CD4-positive, alpha-beta T cell treated with Interleukin-2 at 100 ng/mL for 4 hours (primary cell): ENCODE measurements around the gene CEBPZ.
A peak's percentile ranks its signal among the peaks of the same experiment; 100 is the strongest.

Experiments used
- DNase-seq: peaks from one replicate; pipeline ENCODE4 v3.0.0-alpha.2; 2020; ENCODE audit warnings: low spot score

The CEBPZ gene

GRCh38 chr2:37180006-37180639 is 51.3 kb downstream of the CEBPZ start:
- no peak for DNase-seq

DNA sequence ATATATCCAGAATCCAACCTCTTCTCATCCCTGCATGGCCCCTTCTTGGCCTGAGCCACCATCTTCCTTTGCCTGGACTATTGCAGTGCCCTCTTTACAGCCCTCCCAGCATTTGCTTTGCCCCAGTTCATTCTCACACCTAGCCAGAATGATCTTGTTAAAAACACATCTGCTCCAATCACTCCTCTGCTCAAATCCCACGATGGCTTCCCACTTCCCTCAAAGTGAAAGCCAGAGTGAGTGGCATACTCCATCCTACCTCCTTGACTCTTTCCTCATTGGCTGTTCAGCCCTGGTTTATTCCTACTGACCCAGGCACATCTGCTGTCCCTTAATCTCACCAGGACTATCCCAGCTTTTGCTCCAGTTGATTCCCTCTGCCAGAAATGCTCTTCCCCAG is 57.7 kb downstream of the CEBPZ start:
- no peak for DNase-seq

DNA sequence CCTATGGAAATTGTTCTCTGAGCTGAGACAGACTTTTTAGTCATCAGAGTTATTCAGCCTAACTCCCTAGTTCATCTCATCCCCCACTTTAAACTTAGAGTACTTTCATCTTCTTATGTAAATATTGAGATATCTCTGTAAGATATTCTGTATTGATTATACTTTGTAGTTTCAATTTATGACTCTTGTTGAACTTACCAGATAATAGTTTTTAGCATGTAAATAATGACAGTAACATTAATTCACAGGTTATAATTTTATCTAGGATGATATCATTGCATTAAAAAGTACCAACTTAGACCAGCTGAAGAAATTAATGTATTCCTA is 59.8 kb downstream of the CEBPZ start:
- no peak for DNase-seq

- peak; percentile 60 for DNase-seq
These were observed 63.0 kb downstream of the CEBPZ start for GRCh38 chr2:37168217-37168981.

DNA sequence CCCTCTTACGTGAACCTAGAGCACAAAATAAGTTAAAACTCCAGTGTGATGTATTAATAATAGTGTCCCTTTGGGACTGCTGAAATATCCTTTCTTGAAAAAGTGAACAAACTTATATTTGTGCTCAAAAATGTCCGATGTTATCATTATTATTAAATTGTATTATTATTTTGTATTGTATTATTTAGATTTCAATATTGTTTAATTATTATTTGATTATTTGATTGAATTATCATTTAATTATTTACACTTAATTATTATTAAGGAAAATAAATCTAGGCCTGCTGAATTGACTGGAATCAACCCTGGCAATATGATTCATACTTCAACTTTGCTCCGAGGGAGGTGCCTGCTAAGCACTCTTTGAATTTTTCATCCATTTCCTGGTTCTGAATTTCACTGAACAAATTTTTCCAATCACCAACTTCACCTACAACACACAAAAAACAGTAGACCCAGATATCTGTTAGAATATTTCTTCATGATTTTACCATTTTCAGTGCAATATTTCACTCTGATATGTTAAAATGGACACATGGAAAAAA is 63.7 kb downstream of the CEBPZ start:
- DNase-seq, result no peak

DNA sequence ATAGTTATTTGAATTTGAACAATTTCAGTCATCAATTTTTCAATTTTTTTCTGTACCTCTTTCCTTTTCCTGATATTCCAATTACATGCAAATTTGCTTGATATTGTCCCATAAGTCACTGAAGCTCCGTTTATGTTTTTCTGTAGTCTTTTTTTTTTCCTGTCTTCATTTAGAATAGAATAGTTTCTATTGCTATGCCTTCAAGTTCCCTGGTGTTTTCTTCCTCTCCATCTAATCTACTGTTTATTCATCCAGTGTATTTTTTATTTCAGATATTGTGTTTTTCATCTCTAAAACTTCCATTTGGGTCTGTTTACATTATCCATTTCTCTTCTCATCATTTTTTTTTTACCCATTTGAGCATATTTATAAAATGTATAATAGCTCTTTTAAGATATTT is 66.6 kb downstream of the CEBPZ start:
- DNase-seq, result no peak

DNA sequence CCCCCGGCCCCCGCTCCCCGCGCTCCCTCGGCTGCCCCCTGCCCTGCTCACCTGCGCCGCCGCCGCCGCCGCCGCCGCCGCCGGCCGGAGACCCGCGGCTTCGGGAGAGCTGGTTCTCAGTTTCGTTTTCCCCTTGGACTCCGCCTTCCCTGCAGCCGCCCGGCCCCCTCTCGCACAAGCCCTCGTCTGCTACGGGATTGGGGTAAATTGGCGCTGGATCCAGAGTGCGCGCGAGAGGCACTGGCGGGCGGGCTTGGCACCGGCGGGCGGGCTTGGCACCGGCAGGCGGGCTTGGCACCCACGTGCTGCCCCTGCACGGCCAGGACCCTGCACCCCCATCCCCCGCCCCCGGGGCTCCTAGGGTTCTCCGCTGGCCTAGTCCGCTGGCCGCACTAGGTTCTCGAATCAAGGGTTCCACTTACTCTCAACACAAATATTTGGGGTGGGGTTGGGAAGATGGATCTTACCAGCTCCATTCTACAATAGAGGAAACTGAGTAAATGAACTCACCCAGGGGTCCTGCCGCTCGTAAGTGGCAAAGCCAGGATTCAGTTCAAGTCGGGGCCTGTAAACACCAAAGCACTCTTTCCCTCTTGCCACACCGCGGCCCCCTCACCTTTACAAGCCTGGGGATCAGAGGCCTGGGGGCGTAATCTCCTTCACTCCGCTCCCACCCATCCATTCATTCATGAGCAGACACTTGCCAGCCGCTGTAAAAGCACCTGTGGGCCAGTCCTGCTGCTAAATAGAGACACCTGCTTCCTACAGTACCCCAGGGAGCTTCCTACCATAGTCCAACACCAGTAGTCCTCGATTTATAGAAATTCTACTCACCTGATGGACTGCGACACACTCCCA is 74.3 kb downstream of the CEBPZ start, which contains the start of gene EIF2AK2:
Gene EIF2AK2, minus strand, starts transcription at position 124 of the 858 bp plus-strand sequence. CDS start 9,174 bp downstream, outside the sequence.
- peak; percentile 79 for DNase-seq

DNA sequence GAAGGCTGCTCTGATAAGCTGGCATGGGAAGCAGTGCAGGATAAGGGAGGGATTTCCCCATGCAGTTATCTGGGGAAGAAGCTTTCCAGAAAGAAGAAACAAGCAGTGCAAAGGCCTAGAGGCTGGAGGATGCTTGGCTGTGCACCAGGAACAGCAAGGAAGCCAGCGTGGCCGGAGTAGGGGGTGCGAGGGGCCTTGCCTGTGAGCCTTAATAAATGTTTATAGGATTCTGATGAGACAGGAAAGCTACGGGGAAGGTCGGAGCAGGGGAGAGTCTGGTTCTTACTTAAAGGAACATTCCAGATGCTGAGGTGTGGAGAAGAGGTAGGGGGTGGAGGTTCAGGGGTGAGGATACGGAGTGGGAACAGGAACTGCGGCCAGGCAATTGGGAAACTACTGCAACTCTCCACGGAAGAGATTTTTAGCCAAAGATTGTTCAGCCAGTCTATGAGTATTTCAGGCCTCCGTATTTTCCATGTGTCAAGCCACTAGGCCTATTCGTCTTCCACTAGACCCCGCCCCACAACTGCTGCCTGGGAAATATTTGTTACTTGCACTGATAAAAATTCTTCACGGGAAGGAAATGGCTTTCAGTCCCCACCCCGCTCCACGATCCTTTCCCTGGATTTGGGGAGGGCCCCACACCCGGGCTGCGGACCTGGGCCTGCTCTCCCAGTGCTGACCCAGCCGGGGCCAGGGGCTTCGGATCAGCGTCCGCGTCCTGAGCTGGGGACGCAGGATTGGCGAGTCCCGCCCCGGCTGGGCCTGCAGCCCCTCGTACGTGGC is 75.1 kb downstream of the CEBPZ start:
- DNase-seq, result peak; percentile 16

DNA sequence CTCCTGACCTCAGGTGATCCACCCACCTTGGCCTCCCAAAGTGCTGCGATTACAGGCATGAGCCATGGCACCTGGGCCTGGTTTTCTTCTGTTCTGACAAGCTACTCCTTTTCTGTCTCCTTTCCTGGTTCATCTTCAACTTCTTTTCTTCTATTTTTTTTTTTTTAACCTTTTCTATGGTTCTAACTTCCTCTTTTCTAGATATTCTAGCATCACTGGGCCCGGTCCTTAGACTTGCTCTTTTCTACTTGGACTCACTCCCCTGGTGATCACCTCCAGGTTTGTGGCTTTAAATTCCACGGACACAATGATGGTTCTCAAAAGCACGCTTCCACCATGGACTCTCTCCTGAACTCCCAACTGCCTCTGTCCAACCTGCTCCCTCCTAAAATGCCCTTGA is 76.6 kb downstream of the CEBPZ start:
- no peak for DNase-seq

DNA sequence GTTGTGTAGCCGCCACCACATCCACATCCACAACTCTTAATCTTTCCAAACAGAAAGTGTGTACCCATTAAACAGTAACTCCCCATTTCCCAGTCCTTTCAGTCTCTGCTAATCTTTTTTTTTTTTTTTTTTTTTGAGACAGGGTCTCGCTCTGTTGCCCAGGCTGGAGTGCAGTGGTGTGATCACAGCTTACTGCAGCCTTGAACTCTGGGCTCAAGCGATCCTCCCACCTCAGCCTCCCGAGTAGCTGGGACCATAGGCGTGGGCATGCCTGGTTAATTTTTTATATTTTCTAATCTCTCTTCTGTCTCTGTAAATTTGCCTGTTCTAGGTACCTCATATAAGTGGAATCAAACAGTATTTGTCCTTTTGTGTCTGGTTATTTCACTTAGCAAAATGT is 78.2 kb downstream of the CEBPZ start:
- DNase-seq, result no peak
